Kidney epithelial cell (primary cell): ENCODE measurements around the gene TCAP. TPM values are rescaled to one million over a fixed set of nuclear protein-coding genes. Genes with fewer than 3 reads are reported as not detected.

ENCODE experiments used
- DNase-seq: peaks from one replicate; pipeline ENCODE4 v3.0.0-alpha.2; 2010; ENCODE audit warnings: low read depth
- H3K27me3 ChIP-seq: 2 replicates; pipeline ENCODE4 v1.6.0; 2011; ENCODE audit warnings: low read length; ENCODE audit not compliant: control insufficient read depth, insufficient read depth
- H3K36me3 ChIP-seq: 2 replicates; pipeline ENCODE4 v1.5.1; 2011; ENCODE audit warnings: low read length; ENCODE audit not compliant: control insufficient read depth, insufficient read depth
- H3K4me3 ChIP-seq: 2 replicates; pipeline ENCODE4 v1.5.1; 2011; ENCODE audit warnings: low read depth, mild to moderate bottlenecking, control low read depth, low read length
- CTCF ChIP-seq: IDR thresholded peaks from 2 replicates; pipeline ENCODE4 v1.5.1; 2011; ENCODE audit warnings: mild to moderate bottlenecking, moderate library complexity, low read length, control low read depth, inconsistent platforms; ENCODE audit not compliant: insufficient read depth, poor library complexity, severe bottlenecking
- total RNA-seq: library from RNA; depleted of rRNA; stranded (reverse); fragments of >200 nt; gene quantifications from 2 replicates; pipeline ENCODE4 v1.2.3, GENCODE V29; 2015

The TCAP gene
- total RNA-seq, 1 donor from 2014 or later, result 0.84 TPM

GRCh38 chr17:39641883-39642282 is 23.3 kb upstream of the TCAP start:
- TF ChIP-seq CTCF, result no peak
- Histone ChIP-seq H3K27me3 (no peaks in the 10 kb centered on the region), H3K4me3 (no peak overlapping the region), H3K36me3 (no peaks in the 10 kb centered on the region)
- DNase-seq, result no peak

- Histone ChIP-seq H3K36me3 (no peaks in the 10 kb centered on the region), H3K4me3 (no peak overlapping the region), H3K27me3 (no peaks in the 10 kb centered on the region)
- no peak for DNase-seq
- no peak for TF ChIP-seq CTCF
Observed at GRCh38 chr17:39642291-39643074, 22.7 kb upstream of the TCAP start.

- Histone ChIP-seq H3K4me3 (no peak overlapping the region), H3K36me3 (no peaks in the 10 kb centered on the region), H3K27me3 (no peaks in the 10 kb centered on the region)
- DNase-seq, result no peak
- no peak for TF ChIP-seq CTCF
Observed at GRCh38 chr17:39643271-39643670, 21.9 kb upstream of the TCAP start.

GRCh38 chr17:39647256-39647655 is 17.9 kb upstream of the TCAP start:
- TF ChIP-seq CTCF, result no peak
- no peak overlapping the region for H3K4me3 ChIP-seq
- no peaks in the 10 kb centered on the region for H3K27me3 ChIP-seq
- no peak for DNase-seq
- H3K36me3 ChIP-seq, result no peaks in the 10 kb centered on the region

GRCh38 chr17:39648616-39649366 is 16.4 kb upstream of the TCAP start:
- Histone ChIP-seq H3K27me3 (no peaks in the 10 kb centered on the region), H3K36me3 (no peaks in the 10 kb centered on the region), H3K4me3 (no peak overlapping the region)
- TF ChIP-seq CTCF, result no peak
- no peak for DNase-seq
